Gastroesophageal sphincter (tissue), 4 donors: ENCODE results near the gene TMEM101. TPM values are rescaled to one million over a fixed set of nuclear protein-coding genes. Genes with fewer than 3 reads are reported as not detected.
A peak's percentile ranks its signal among the peaks of the same experiment; 100 is the strongest.
"Not testable (repeated sequence)": the region's sequence is repeated elsewhere in the genome, so short reads cannot be mapped to it uniquely, and the experiment has no call there.

Source experiments
- ATAC-seq: fragments of 150-250 bp; one replicate; pipeline ENCODE4 v1.9.1; 2016; ENCODE audit warnings: mild to moderate bottlenecking, moderate library complexity
- H3K27ac ChIP-seq, 4 donors: fragments of 200-600 bp; sonication (generic) in 3 of 4; 1 replicate in 3 of 4; 2 replicates in 1 of 4; pipeline ENCODE4 v1.5.1; 2016 to 2019
- H3K27me3 ChIP-seq: fragments of 200-600 bp; sonication (generic); one replicate; pipeline ENCODE4 v1.5.1; 2019
- H3K36me3 ChIP-seq, 2 donors: fragments of 200-600 bp; sonication (generic); one replicate each; pipeline ENCODE4 v1.5.1; 2019; ENCODE audit warnings: control low read depth in 1 of 2
- H3K4me1 ChIP-seq, 3 donors: fragments of 200-600 bp; sonication (generic); 1 replicate in 2 of 3; 2 replicates in 1 of 3; pipeline ENCODE4 v1.5.1; 2016 to 2019; ENCODE audit warnings: control low read depth in 2 of 3
- H3K4me3 ChIP-seq, 2 donors: fragments of 200-600 bp; sonication (generic); one replicate each; pipeline ENCODE4 v1.5.1; 2019; ENCODE audit warnings: mild to moderate bottlenecking in 1 of 2, moderate library complexity in 1 of 2
- H3K9me3 ChIP-seq, 3 donors: fragments of 200-600 bp; sonication (generic); one replicate each; pipeline ENCODE4 v1.5.1; 2017 to 2019; ENCODE audit warnings: control low read depth in 2 of 3
- CTCF ChIP-seq, 4 experiments: fragments of 200-600 bp in 2 of 4; fragments of 450-650 bp in 2 of 4; sonication (generic) in 1 of 4; IDR thresholded peaks; one replicate each; pipeline ENCODE4 v1.5.1; 2017 to 2019; ENCODE audit warnings: antibody characterized with exemption in 4 of 4, mild to moderate bottlenecking in 2 of 4, moderate library complexity in 2 of 4
- EP300 ChIP-seq: sonication (generic); formaldehyde crosslinking; IDR thresholded peaks from one replicate; pipeline ENCODE4 v1.6.1; 2017; ENCODE audit warnings: antibody characterized with exemption, mild to moderate bottlenecking
- POLR2A ChIP-seq, 2 donors: fragments of 450-650 bp; IDR thresholded peaks; one replicate each; pipeline ENCODE4 v1.6.1; 2017; ENCODE audit warnings: antibody characterized with exemption in 2 of 2, mild to moderate bottlenecking in 2 of 2, moderate library complexity in 1 of 2
- POLR2AphosphoS5 ChIP-seq: sonication (generic); formaldehyde crosslinking; IDR thresholded peaks from one replicate; pipeline ENCODE4 v1.6.1; 2017; ENCODE audit warnings: antibody characterized with exemption
- WGBS, 2 donors: methylation state at CpG; one replicate each; pipeline ENCODE4 v1.1.5; 2018; ENCODE audit warnings: low coverage in 1 of 2; 5-methylcytosine and 5-hydroxymethylcytosine counted together
- total RNA-seq, 4 donors: library from RNA; depleted of rRNA; stranded (reverse); fragments of >200 nt; gene quantifications; one replicate each; pipeline ENCODE4 v1.1.0, GENCODE V29; 2016

TMEM101 gene
- total RNA-seq, 4 donors from 2014 or later = 27.6 to 39.8 (median 33.6) TPM

DNA sequence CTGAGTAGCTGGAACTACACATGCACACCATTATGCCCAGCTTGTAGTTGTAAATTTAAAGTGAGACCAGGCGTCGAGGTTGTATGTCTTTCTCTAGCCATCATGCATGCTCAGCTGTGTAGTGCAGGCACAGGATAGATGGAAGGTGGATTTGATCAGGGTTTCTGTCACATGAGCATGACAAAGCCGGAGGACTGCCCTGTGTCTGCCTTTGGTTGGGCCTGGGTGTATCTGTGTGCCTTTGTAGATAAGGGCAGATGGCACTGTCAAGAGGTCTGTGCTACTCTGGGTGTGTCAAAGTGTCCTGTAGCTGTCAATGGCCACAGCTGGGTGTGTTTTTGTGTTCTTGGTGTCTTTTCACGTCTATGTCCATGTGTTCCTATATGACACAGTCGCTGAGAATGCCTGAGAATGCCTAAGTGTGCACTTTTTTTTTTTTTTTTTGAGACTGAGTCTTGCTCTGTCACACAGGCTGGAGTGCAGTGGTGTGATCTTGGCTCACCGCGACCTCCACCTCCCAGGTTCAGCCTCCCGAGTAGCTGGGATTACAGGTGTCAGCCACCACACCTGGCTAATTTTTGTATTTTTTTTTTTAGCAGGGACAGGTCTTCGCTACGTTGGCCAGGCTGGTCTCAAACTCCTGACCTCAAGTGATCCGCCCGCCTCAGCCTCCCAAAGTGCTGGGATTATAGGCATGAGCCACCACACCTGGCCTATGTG, 14.5 kb downstream of the TMEM101 start:
- Histone ChIP-seq H3K4me1 (peaks cover 0 to 12% (median 7%) of the 10 kb centered on the region in 3 donors), H3K9me3 (no peaks in the 10 kb centered on the region), H3K36me3 (no peaks in the 10 kb centered on the region), H3K27me3 (peaks cover 37% of the 10 kb centered on the region), H3K4me3 (no peak overlapping the region), H3K27ac (no peak overlapping the region)
- TF ChIP-seq POLR2A (IDR thresholded peaks at IDR 0.05) (no peak), EP300 (no peak), POLR2AphosphoS5 (no peak), CTCF (IDR thresholded peaks at IDR 0.05) (no peak)
- no peak for ATAC-seq
- WGBS, 2 donors = 81 to 92% methylated on average over 4 to 10 of the region's 12 CpGs

DNA sequence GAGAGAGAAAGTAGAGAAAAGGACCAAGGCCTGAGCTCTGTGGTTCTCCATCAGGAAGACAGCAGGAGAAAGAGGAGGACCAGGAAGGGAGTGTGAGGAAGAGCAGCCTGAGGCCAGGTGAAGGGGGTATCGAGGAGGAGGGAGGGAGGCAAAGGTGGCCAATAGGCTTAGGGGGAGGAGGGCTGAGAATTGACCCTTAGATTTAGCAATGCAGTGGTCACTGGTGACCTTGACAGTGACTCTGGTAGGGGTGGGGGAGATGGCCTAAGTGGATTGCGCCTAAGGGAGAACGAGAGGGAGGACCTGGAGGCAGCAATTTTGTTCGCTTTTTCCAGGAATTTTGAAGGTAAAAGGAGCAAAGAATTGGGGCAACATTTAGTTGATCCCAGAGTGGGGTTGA, 15.7 kb downstream of the TMEM101 start:
- no peak for ATAC-seq
- Histone ChIP-seq H3K4me1 (peaks cover 0 to 13% (median 4%) of the 10 kb centered on the region in 3 donors), H3K9me3 (no peaks in the 10 kb centered on the region), H3K27ac (no peak overlapping the region), H3K27me3 (peaks cover 24% of the 10 kb centered on the region), H3K36me3 (no peaks in the 10 kb centered on the region), H3K4me3 (no peak overlapping the region)
- WGBS, 2 donors = 86 to 87% methylated on average over 4 of the region's 4 CpGs
- TF ChIP-seq POLR2A (IDR thresholded peaks at IDR 0.05) (no peak), EP300 (no peak), CTCF (IDR thresholded peaks at IDR 0.05) (no peak), POLR2AphosphoS5 (no peak)

DNA sequence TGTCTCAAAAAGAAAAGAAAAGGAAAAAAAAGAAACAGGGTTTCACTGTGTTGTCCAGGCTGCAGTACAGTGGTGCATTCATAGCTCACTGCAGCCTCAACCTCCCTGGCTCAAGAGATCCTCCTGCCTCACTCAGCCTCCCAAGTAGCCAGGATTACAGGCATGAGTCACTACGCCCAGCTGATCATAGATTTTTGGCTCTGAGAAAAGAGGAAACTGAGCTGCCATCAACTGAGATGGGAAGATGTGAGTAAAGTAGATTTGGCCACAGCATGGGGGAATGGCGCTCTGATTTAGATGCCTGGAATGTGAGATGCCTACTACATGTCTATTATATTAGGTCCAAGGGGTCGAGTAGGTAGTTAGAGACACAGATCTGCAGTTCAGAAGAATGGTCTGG, 16.2 kb downstream of the TMEM101 start:
- peaks cover 0 to 13% (median 4%) of the 10 kb centered on the region in 3 donors for H3K4me1 ChIP-seq
- no peak overlapping the region for H3K27ac ChIP-seq
- H3K9me3 ChIP-seq = no peaks in the 10 kb centered on the region
- H3K36me3 ChIP-seq = no peaks in the 10 kb centered on the region
- peaks cover 19% of the 10 kb centered on the region for H3K27me3 ChIP-seq
- 59% methylated on average over 3 of the region's 3 CpGs; no CpG with 5 or more reads in 1 of the 2 donors for WGBS, 2 donors
- TF ChIP-seq EP300 = no peak
- no peak for TF ChIP-seq POLR2A (IDR thresholded peaks at IDR 0.05)
- TF ChIP-seq POLR2AphosphoS5 = no peak
- no peak for TF ChIP-seq CTCF (IDR thresholded peaks at IDR 0.05)
- no peak overlapping the region for H3K4me3 ChIP-seq
- no peak for ATAC-seq

GRCh38 chr17:43997180-43997579, 17.6 kb downstream of the TMEM101 start:
- WGBS, 2 donors = 80% methylated on average over 1 of the region's 5 CpGs; no CpG with 5 or more reads in 1 of the 2 donors

DNA sequence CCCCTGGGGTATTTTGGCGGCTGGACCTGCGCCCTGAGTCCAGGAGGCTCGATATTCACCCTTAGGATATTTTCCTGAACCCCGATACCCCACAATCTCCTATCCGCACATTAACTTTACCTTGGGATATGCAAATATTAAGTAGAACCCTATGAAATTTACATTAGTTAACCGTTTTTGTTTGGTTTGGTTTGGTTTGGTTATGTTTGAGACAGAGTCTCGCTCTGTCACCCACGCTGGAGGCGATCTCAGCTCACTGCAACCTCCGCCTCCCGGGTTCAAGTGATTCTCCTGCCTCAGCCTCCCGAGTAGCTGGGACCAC, 19.7 kb downstream of the TMEM101 start:
- Histone ChIP-seq H3K9me3 (no peaks in the 10 kb centered on the region), H3K36me3 (no peaks in the 10 kb centered on the region), H3K27me3 (peaks cover 6% of the 10 kb centered on the region), H3K4me3 (peak overlapping the region in 1 of 2 donors; percentile 35), H3K4me1 (peaks cover 0 to 13% (median 4%) of the 10 kb centered on the region in 3 donors), H3K27ac (no peak overlapping the region)
- TF ChIP-seq EP300 (no peak), CTCF (IDR thresholded peaks at IDR 0.05) (no peak), POLR2A (IDR thresholded peaks at IDR 0.05) (no peak), POLR2AphosphoS5 (no peak)
- ATAC-seq = no peak
- WGBS, 2 donors = 0 to 15% methylated on average over 4 to 12 of the region's 12 CpGs

More at GRCh38 chr17:43997180-43997579, 17.6 kb downstream of the TMEM101 start:
- Histone ChIP-seq H3K27me3 (peaks cover 13% of the 10 kb centered on the region), H3K4me1 (peaks cover 0 to 13% (median 4%) of the 10 kb centered on the region in 3 donors)
- H3K9me3 ChIP-seq, H3K4me3 ChIP-seq, H3K27ac ChIP-seq, H3K36me3 ChIP-seq, ATAC-seq: not testable (repeated sequence)
